ENCODE data around the gene MED12L. TPM values are rescaled to one million over a fixed set of nuclear protein-coding genes. Genes with fewer than 3 reads are reported as not detected.

The MED12L gene
- total and polyA plus RNA-seq, 9 of the 15 experiments (the other 6 are each of a cell fraction or from before 2014, with no cell fraction given), result not detected

DNA sequence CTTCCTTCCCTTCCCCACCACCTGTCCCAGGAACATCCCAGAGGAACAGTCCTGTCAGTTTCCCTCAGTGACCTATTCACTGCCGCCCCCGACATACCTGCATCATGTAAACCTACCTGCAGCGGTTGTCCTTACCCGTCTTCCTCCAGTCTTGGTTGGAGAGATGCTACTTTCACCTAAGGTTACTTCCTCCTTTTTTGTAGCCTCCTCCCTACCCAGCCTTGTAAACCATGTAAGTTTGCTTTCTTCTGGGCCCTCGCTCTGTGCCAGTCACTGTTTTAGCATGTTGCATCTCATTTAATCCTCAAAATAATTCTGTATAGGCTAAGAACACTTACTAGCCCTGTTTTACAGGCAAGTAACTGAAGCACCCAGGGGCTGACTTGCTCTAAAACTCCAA is 59.3 kb downstream of the MED12L start (continued):
- TF ChIP-seq, protein P1, sequence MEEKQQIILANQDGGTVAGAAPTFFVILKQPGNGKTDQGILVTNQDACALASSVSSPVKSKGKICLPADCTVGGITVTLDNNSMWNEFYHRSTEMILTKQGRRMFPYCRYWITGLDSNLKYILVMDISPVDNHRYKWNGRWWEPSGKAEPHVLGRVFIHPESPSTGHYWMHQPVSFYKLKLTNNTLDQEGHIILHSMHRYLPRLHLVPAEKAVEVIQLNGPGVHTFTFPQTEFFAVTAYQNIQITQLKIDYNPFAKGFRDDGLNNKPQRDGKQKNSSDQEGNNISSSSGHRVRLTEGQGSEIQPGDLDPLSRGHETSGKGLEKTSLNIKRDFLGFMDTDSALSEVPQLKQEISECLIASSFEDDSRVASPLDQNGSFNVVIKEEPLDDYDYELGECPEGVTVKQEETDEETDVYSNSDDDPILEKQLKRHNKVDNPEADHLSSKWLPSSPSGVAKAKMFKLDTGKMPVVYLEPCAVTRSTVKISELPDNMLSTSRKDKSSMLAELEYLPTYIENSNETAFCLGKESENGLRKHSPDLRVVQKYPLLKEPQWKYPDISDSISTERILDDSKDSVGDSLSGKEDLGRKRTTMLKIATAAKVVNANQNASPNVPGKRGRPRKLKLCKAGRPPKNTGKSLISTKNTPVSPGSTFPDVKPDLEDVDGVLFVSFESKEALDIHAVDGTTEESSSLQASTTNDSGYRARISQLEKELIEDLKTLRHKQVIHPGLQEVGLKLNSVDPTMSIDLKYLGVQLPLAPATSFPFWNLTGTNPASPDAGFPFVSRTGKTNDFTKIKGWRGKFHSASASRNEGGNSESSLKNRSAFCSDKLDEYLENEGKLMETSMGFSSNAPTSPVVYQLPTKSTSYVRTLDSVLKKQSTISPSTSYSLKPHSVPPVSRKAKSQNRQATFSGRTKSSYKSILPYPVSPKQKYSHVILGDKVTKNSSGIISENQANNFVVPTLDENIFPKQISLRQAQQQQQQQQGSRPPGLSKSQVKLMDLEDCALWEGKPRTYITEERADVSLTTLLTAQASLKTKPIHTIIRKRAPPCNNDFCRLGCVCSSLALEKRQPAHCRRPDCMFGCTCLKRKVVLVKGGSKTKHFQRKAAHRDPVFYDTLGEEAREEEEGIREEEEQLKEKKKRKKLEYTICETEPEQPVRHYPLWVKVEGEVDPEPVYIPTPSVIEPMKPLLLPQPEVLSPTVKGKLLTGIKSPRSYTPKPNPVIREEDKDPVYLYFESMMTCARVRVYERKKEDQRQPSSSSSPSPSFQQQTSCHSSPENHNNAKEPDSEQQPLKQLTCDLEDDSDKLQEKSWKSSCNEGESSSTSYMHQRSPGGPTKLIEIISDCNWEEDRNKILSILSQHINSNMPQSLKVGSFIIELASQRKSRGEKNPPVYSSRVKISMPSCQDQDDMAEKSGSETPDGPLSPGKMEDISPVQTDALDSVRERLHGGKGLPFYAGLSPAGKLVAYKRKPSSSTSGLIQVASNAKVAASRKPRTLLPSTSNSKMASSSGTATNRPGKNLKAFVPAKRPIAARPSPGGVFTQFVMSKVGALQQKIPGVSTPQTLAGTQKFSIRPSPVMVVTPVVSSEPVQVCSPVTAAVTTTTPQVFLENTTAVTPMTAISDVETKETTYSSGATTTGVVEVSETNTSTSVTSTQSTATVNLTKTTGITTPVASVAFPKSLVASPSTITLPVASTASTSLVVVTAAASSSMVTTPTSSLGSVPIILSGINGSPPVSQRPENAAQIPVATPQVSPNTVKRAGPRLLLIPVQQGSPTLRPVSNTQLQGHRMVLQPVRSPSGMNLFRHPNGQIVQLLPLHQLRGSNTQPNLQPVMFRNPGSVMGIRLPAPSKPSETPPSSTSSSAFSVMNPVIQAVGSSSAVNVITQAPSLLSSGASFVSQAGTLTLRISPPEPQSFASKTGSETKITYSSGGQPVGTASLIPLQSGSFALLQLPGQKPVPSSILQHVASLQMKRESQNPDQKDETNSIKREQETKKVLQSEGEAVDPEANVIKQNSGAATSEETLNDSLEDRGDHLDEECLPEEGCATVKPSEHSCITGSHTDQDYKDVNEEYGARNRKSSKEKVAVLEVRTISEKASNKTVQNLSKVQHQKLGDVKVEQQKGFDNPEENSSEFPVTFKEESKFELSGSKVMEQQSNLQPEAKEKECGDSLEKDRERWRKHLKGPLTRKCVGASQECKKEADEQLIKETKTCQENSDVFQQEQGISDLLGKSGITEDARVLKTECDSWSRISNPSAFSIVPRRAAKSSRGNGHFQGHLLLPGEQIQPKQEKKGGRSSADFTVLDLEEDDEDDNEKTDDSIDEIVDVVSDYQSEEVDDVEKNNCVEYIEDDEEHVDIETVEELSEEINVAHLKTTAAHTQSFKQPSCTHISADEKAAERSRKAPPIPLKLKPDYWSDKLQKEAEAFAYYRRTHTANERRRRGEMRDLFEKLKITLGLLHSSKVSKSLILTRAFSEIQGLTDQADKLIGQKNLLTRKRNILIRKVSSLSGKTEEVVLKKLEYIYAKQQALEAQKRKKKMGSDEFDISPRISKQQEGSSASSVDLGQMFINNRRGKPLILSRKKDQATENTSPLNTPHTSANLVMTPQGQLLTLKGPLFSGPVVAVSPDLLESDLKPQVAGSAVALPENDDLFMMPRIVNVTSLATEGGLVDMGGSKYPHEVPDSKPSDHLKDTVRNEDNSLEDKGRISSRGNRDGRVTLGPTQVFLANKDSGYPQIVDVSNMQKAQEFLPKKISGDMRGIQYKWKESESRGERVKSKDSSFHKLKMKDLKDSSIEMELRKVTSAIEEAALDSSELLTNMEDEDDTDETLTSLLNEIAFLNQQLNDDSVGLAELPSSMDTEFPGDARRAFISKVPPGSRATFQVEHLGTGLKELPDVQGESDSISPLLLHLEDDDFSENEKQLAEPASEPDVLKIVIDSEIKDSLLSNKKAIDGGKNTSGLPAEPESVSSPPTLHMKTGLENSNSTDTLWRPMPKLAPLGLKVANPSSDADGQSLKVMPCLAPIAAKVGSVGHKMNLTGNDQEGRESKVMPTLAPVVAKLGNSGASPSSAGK (IDR thresholded peaks at IDR 0.05), result no peak
- TF ChIP-seq, protein P2, sequence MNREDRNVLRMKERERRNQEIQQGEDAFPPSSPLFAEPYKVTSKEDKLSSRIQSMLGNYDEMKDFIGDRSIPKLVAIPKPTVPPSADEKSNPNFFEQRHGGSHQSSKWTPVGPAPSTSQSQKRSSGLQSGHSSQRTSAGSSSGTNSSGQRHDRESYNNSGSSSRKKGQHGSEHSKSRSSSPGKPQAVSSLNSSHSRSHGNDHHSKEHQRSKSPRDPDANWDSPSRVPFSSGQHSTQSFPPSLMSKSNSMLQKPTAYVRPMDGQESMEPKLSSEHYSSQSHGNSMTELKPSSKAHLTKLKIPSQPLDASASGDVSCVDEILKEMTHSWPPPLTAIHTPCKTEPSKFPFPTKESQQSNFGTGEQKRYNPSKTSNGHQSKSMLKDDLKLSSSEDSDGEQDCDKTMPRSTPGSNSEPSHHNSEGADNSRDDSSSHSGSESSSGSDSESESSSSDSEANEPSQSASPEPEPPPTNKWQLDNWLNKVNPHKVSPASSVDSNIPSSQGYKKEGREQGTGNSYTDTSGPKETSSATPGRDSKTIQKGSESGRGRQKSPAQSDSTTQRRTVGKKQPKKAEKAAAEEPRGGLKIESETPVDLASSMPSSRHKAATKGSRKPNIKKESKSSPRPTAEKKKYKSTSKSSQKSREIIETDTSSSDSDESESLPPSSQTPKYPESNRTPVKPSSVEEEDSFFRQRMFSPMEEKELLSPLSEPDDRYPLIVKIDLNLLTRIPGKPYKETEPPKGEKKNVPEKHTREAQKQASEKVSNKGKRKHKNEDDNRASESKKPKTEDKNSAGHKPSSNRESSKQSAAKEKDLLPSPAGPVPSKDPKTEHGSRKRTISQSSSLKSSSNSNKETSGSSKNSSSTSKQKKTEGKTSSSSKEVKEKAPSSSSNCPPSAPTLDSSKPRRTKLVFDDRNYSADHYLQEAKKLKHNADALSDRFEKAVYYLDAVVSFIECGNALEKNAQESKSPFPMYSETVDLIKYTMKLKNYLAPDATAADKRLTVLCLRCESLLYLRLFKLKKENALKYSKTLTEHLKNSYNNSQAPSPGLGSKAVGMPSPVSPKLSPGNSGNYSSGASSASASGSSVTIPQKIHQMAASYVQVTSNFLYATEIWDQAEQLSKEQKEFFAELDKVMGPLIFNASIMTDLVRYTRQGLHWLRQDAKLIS (CRISPR knock-in tag; IDR thresholded peaks at IDR 0.05), result no peak
- no peak for TF ChIP-seq SMAD3 (CRISPR knock-in tag; conservative IDR thresholded peaks at IDR 0.05)
- TF ChIP-seq CBFA2T3 (IDR thresholded peaks at IDR 0.05), result no peak
- TF ChIP-seq ETV1 (tag; conservative IDR thresholded peaks at IDR 0.05; ENCODE audit: low read depth), result no peak
- no peak for TF ChIP-seq ETS1 (conservative IDR thresholded peaks at IDR 0.05; ENCODE audit: control insufficient read depth, low read depth, low read length)
- TF ChIP-seq PBX2 (CRISPR knock-in tag; IDR thresholded peaks at IDR 0.05; ENCODE audit: low read depth), result no peak
- TF ChIP-seq PBX2 (tag; conservative IDR thresholded peaks at IDR 0.05; ENCODE audit: low read depth), result no peak

All from K562 (cell line).